IPS DF 19.7 (cell line): ENCODE data around the gene SLC25A12.
"Not testable (repeated sequence)": the region's sequence is repeated elsewhere in the genome, so short reads cannot be mapped to it uniquely, and the experiment has no call there.

ENCODE experiments used
- DNase-seq: peaks from one replicate; pipeline ENCODE4 v3.0.0-alpha.2; 2013; ENCODE audit warnings: low read depth, low spot score

Gene SLC25A12, protein sequence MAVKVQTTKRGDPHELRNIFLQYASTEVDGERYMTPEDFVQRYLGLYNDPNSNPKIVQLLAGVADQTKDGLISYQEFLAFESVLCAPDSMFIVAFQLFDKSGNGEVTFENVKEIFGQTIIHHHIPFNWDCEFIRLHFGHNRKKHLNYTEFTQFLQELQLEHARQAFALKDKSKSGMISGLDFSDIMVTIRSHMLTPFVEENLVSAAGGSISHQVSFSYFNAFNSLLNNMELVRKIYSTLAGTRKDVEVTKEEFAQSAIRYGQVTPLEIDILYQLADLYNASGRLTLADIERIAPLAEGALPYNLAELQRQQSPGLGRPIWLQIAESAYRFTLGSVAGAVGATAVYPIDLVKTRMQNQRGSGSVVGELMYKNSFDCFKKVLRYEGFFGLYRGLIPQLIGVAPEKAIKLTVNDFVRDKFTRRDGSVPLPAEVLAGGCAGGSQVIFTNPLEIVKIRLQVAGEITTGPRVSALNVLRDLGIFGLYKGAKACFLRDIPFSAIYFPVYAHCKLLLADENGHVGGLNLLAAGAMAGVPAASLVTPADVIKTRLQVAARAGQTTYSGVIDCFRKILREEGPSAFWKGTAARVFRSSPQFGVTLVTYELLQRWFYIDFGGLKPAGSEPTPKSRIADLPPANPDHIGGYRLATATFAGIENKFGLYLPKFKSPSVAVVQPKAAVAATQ

DNA sequence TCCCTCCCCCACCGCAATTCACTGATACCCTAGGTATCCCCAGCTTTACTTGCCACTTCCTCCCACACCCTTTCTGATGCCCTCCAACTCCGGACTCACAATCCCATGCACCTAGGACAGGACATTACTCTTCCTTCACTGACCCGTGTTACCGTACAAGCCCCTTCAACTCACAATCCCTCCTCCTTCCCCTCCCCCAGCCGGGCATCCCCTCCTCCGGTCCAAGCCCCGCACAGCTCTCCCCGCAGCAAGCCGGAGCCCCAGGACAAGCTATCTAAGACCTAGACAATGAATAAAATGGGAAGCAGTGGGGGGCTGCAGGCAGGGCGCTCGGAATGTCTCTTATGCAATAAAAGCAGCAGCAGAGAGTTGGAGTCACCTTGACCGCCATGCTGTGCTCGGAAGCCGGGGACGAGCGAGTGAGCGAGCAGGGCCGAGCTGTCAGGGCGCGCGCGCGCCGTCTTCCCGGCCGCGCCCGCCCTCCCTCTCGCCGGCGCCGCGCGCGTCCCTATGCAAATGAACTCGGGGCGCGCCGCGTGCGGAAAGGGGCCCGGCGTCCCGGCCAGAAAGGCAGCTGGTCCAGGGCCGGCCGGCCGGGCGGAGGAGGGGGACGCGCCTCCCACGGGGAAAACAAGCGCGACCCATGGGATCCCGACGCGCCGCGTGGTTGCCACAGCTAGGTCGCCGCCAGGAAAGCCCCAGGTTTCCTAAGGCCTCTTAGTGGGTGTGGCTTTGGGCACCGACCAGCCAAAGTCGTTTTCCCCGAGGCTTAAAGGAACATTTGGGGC is at the start of gene SLC25A12:
Gene SLC25A12, minus strand, starts transcription at position 421 of the 788 bp plus-strand sequence. Its CDS starts 30 bp downstream, at position 391.
- DNase-seq, result peak; percentile 28

DNA sequence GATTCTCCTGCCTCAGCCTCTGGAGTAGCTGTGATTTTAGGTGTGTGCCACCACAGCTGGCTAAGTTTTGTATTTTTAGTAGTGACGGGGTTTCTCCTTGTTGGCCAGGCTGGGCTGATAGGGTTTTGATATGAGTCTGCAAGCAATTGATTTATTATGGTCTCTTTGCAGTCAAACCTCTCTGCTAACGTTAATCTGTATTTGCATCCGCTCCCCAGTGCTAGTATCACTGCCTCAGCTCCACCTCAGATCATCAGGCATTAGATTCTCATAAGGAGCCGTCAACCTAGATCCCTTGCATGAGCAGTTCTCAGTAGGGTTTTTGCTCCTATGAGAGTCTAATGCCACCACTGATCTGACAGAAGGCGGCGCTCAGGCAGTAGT is 47.3 kb upstream of the SLC25A12 start:
- no peak for DNase-seq

DNA sequence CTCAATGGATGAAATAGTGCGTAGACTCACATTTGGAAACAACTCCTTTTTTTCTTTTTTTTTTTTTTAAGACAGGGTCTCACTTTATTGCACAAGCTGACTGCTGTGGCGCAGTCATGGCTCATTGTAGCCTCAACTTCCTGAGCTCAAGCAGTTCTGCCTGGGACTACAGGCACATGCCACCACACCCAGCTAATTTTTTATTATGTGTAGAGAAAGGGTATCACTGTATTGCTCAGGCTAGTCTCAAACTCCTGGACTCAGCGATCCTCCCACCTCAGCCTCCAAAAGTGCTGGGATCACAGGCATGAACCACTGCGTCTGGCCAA is 45.7 kb upstream of the SLC25A12 start:
- no peak for DNase-seq

DNA sequence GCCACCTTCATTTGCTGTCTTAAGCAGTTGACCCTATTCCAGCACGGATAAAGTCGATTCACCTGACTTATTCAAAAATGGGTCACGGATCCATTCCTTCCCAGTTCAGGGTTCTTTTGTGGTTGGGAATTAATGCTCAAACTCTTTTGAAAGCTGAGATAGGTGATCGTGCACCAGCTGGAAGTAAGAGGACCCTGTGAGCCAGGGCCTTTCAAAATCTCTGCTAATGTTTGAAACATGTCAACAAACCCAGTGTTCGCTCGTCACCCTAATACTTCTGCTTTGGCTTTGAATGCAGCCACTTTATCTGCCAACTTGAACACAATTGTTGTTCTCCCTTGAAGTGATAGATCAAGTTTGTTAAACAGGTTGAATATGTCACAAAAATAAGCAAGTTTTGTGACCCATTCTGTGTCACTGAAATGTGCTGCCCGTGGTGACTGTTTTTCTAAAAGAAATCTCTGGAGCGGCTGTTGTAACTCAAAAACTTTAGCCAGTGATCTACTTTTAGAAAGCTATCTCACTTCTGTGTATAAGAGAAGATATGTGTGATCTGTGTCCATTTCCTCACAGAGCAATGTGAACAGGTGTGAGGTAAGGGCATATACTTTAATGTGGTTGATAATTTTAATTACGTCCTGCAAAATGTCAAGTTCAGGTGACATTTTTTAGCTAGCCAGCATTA is 45.2 kb upstream of the SLC25A12 start:
- no peak for DNase-seq

DNA sequence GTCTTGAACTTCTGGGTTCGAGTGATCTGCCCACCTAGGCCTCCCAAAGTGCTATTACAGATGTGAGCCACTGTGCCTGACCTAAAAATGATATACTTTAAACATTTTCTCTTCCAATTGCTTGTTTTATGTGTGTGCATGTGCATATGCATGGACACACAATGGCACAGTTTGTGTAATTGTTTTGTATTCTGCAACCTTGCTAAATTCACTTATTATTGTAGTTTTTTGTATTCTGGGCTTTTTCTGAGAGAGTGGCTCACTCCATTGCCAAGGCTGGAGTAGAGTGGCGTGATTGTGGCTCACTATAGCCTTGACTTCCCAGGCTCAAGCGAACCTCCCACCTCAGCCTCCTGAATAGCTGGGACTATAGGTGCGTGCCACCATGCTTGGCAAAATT is 36.3 kb upstream of the SLC25A12 start:
- DNase-seq, result no peak

DNA sequence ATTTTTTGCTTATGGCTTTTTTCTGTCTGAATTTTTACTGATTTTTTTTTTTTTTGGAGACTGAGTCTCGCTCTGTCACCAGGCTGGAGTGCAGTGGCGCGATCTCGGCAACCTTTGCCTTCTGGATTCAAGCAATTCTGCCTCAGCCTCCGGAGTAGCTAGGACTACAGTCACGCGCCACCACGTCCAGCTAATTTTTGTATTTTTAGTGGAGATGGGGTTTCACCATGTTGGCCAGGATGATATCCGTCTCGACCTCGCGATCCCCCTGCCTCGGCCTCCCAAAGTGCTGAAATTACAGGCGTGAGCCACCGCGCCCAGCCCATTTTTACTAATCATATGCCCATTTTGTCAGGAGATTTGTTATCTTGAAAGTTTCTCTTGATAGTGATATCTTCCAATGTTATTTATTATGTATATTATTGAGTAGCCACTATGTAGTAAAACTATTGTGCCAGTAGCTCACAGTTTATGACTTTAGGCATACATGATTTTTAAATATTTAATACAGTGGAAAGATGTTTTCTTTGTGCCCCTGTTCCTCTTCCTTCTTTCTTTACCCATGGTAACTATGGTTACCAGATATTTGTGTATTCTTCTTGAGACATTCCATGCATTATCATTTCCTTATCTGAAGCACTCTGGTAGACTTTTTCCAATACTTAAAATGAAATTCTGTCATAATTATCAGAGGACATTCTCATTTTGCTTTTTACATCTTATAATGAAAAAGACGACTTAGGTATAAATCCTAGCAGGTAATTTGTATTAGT is 30.3 kb upstream of the SLC25A12 start:
- DNase-seq, result no peak

DNA sequence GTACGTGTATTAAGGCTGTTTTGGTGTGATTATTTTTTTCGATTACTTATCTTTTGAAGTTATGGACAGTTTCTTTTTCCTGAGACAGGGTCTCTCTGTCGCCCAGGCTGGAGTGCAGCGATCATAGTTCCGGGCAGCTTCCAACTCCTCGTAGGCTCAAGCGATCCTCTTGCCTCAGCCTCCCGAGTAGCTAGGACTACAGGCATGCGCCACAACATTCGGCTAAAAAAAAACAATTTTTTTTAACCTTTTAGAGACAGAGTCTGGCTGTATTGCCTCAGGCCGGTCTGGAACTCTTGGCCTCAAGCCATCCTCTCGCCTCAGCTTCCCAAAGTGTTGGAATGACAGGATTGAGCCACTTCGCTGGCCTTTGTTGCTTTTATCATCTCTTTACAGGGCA is 29.2 kb upstream of the SLC25A12 start:
- no peak for DNase-seq

DNA sequence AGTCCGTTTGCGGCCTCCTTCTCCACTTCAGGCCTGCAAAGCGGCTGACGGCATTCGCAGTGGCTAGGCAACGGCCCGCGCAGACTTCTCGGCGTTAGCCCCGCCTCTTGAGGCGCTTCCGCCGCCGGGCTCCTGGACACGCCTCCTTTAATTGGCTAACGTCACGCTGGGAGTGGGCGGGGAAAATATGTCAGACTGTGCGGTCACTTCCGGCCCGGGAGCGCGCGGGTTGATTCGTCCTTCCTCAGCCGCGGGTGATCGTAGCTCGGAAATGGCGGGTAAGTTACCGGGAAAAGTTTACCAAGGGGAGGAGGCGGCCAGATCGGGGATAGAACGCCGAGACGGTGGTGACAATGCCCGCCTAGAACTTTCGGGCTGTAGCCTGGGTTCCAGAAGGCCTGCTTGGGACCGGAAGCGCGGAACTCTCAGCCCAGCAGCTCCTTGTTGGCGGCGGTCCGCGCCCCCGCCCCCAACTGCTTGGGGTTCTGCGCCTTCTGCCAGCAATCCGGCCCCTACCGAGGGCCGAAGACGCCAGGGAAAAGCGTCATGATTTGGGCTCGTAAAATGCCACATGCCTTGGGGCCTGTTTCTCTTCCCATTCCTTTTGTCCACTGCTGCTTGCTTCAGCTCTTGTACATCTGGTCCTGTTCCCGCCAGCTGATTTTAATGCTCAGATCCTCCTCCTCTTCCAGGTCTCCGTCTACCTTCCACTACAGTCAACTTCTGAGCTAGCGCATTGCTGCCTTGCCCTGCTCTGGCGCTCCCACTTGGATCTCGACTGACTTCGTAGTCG is 28.4 kb upstream of the SLC25A12 start, which contains the start of gene HAT1:
Gene HAT1, plus strand, starts transcription at position 232 of the 793 bp plus-strand sequence. Its CDS starts 40 bp downstream, at position 272.
- peak; percentile 80 for DNase-seq

DNA sequence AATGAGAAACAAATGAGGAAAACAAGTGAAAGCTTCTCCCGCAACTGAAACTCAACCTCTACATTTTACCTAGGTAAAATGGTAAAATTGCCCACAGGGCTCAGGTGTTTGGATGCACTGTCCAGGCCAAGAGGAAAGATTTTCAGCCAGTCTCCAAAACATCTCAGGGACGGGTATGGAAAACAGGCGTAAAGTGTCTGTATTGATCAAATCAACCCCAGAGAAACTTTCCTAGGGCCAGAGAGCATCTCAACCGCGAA is 27.9 kb upstream of the SLC25A12 start:
- no peak for DNase-seq

DNA sequence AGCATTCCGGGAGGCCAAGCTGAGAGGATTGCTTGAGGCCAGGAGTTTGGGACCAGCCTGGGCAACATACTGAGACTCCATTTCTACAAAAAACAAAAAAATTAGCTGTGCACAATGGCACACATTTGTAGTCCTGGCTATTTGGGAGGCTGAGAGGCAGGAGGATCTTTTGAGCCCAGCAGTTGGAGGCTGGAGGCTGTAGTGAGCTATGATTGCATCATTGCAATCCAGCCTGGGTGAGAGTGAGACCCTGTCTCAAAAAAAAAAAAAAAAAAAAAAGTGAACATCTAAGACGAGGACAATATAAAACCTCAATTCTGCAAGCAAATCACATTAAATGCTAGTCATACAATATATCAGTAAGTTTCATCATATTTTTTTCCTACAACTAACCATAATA is 25.4 kb upstream of the SLC25A12 start:
- no peak for DNase-seq

DNA sequence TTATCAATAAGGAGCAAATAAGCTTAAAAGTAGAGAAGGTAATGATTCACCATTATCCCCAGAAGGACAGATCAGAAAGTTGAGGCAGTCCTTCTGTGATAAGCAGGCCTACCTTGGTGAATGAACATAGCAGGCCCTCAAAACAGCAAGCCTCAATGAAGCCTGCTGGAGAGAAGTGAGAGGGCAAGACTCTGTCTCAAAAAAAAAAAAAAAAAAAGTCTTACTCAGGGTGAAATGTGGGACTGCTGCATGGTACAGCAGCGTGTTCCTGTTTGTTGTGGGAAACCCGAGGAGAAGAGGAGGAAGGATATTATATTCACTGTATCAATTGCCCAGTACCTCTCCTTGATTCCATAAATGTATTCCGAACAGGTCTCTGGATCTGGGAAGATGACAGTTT is 19.5 kb upstream of the SLC25A12 start:
- DNase-seq, result no peak

DNA sequence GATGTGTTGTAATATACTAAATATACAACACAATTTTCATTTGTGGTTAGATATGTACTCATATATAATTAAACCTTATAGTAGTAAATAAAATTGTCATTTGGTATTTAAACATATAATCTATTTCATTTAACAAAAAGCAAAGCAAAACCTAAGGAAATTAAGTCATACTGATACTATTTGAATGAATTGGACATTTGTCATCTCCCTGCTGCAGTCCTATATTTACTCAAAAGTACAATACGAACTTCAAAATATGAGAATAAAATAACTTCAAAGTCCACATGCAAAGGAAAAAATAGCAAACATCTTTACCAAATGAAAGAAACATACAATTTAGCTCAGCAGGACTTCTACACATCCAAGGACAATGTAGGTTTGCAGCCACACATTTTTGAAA is 16.4 kb upstream of the SLC25A12 start:
- DNase-seq, result no peak

DNA sequence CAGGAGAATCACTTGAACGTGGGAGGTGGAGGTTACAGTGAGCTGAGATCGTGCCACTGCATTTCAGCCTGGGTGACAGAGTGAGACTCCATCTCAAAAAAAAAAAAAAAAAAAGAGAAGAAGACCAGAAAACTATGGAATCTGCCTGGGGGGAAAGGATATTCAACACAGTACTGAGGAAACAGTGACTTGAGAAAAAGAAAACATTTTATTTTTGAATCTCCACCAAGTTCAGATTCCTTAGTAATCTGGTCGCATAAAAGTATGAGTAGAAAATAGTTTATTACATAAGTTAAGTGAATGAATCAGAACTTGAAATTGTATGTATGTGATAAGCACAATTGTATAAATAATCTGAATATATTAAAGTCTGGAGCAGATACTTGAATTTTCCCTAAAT is 15.2 kb upstream of the SLC25A12 start:
- no peak for DNase-seq

DNA sequence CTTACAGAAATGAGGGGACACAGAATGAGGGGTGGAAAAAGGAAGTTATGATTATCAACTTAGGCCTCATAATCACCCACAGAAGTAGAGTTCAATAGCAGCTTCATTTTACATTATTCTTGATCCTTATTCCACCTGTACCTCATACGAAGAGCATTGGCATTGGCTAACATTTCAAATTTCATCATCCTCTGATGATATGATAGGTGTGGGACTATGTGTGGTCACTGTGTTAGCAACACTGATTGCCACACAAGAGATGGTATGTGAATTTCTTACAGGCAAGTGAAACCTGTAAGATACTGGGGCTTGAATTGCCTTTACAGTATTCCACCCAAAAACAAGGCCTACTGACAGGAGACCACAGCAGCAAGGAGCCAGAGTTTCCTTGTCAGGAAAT is 14.2 kb upstream of the SLC25A12 start:
- no peak for DNase-seq

DNA sequence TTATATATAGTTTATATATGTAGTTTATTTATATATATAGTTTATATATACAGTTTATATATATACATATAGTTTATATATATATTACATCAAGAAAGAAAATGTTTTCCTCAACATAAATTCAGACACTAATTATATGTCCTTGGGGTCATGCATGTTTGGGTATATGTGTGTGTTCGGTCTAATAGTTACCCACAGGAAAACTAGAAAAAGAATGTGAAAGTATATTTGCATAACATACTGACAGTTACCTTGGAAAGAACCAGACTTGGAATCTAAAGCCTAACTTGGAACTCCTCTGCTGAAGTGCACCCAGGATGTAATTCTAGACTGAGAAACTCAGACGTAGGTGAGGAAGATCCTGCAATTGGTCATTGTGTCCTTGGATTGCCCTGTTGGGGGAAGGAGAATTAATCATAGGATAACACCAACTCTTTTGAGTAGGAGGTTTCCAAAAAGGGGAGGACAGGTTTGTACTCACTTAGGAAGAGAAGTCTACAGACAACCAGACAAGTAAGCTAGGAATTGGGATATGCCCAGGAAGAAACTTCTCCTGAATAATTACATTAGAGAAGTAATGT is 8.9 kb upstream of the SLC25A12 start:
- DNase-seq, result no peak

DNA sequence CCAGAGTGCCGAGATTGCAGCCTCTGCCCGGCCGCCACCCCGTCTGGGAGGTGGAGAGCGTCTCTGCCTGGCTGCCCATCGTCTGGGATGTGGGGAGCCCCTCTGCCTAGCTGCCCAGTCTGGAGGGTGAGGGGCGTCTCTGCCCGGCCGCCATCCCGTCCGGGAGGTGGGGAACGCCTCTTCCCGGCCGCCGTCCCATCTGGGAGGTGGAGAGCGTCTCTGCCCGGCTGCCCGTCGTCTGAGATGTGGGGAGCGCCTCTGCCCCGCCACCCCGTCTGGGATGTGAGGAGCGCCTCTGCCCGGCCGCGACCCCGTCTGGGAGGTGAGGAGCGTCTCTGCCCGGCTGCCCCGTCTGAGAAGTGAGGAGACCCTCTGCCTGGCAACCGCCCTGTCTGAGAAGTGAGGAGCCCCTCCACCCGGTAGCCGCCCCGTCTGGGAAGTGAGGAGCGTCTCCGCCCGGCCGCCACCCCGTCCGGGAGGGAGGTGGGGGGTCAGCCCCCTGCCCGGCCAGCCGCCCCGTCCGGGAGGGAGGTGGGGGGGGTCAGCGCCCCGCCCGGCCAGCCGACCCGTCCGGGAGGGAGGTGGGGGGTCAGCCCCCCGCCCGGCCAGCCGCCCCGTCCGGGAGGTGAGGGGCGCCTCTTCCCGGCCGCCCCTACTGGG is 5.7 kb upstream of the SLC25A12 start:
- DNase-seq, result not testable (repeated sequence)

DNA sequence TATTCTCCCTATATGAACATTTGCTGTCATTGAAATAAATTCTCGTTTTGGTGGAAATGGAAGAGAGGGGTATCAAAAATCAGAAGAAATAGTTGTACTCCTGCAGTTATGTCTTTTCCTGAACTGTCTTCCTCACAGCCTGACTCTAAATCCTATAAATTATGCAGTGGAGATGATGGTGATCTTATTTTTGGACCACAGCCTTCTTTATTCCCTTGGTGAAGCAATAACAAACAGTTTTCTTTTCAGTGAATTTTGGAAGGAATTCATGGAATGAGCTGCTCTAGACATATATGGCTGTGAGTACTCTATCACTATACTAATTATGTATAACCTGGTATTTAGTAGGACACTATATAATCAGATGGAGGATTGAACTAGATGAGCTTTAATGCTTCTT is 1.7 kb upstream of the SLC25A12 start:
- DNase-seq, result no peak

DNA sequence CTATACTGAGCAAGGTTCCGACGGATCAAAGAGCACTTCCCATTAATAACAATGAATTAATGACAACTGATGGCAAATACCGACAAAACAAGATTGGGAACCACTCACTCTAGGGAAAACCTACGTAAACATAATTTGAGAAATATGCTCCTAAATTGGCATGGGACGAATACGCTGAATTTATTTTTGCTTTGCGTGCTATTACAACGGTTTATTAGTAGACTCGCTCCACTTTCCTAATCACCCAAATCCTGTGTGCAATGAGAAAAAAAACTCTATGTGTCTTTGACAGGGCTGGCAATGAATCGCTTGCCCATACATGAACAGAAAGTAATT is 536 bp upstream of the SLC25A12 start:
- no peak for DNase-seq

DNA sequence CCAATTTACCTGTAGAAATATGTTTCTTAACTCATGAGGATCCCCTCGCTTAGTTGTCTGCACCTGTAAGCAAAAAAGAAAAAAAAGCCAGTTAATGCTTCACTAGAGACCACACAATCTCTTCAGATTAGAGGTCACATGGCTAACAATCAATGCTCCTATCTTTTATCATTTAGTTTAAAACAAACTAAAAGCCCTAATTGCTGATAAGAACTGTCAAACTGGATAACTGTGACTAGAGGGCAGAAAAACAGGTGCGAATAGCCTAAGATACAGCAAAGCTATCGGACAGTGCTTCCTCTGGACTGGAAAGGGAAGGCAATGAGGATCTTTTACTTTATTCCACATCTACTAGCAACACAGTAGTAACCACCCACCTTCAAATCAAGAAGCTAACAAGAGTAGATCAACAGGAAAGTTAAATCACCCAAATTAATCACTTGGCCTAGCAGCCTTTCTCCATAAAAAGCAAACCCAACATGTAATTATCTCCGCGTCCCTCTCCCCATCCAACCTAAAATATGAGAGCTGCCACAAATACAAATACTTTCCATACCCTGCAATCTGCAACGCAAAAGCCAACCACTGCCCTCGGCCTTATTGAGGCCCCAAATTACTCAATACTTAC is 734 bp downstream of the SLC25A12 start:
- DNase-seq, result no peak
